HepG2 (cell line): ENCODE measurements around the gene ATG7. TPM values are rescaled to one million over a fixed set of nuclear protein-coding genes. Genes with fewer than 3 reads are reported as not detected.

Experiments used
- ATAC-seq: fragments of 200-7000 bp; cut with Tn5 transposase; 3 replicates; pipeline ENCODE4 v1.9.1; 2020; ENCODE audit warnings: mild to moderate bottlenecking, moderate library complexity
- BruUV-seq: library from RNA; stranded (reverse); fragments of 400-500 nt; replicated peaks from 2 replicates; lab custom pipeline; 2021; lab: Mats Ljungman, UMichigan
- CTCF ChIA-PET: fragments of 300-600 bp; formaldehyde crosslinking; extraction: SDS; loops from one replicate; lab custom pipeline; 2021; ENCODE audit warnings: low total read pairs, inconsistent platforms, low intra/inter-chr PET ratio; lab: Yijun Ruan, JAX
- POLR2A ChIA-PET: fragments of 350-600 bp; sonication (Branson Sonifier 250); formaldehyde crosslinking; loops from one replicate; lab custom pipeline; 2020; ENCODE audit warnings: antibody characterized with exemption, inconsistent platforms; lab: Yijun Ruan, JAX
- DNase-seq: peaks from one replicate; pipeline ENCODE4 v3.0.0-alpha.2; 2015; ENCODE audit warnings: low spot score
- FAIRE-seq: peaks from 3 replicates; lab custom pipeline; 2011; peaks lifted over from hg19 to GRCh38; lab: Jason Lieb, UNC
- H2AFZ ChIP-seq: one replicate; pipeline ENCODE4 v1.6.1; 2011; ENCODE audit warnings: low read length, inconsistent platforms
- H3K27ac ChIP-seq: fragments of 300-600 bp; 3 replicates; pipeline ENCODE4 v1.8.0; 2011; ENCODE audit warnings: mixed run types, mild to moderate bottlenecking, mixed read lengths, low read length, inconsistent platforms; ENCODE audit not compliant: insufficient read depth; ENCODE audit errors: extremely low read length
- H3K27me3 ChIP-seq, 2 experiments: fragments of 200-600 bp in 1 of 2; 2 replicates in 1 of 2; 3 replicates in 1 of 2; pipeline versions ENCODE4 v1.6.0 to v1.8.0; 2011; ENCODE audit warnings: low read length in 2 of 2, mild to moderate bottlenecking in 2 of 2, moderate library complexity in 2 of 2, inconsistent platforms in 1 of 2; ENCODE audit not compliant: insufficient read depth in 2 of 2, control insufficient read depth in 1 of 2
- H3K36me3 ChIP-seq, 2 experiments: fragments of 200-600 bp in 1 of 2; replicated peaks in 1 of 2; 2 replicates in 1 of 2; 3 replicates in 1 of 2; pipeline versions ENCODE4 v1.5.1 to v1.8.0; 2011; ENCODE audit warnings: low read length in 2 of 2, inconsistent platforms in 1 of 2; ENCODE audit not compliant: insufficient read depth in 2 of 2, control insufficient read depth in 1 of 2
- H3K4me1 ChIP-seq: 2 replicates; pipeline ENCODE4 v1.5.1; 2012; ENCODE audit warnings: low read length, inconsistent platforms; ENCODE audit not compliant: insufficient read depth
- H3K4me2 ChIP-seq: 2 replicates; pipeline ENCODE4 v1.6.0; 2011; ENCODE audit warnings: low read depth, low read length, inconsistent platforms
- H3K4me3 ChIP-seq, 3 experiments: fragments of 200-600 bp in 1 of 3; sonication (generic), shearing (Covaris generic) in 1 of 3; replicated peaks in 1 of 3; 2 replicates each; pipeline ENCODE4 v1.5.1; 2011 to 2016; ENCODE audit warnings: low read length in 3 of 3, inconsistent platforms in 2 of 3, low read depth in 2 of 3, mild to moderate bottlenecking in 2 of 3, control low read depth in 1 of 3, mixed read lengths in 1 of 3; ENCODE audit not compliant: insufficient read depth in 1 of 3
- H3K79me2 ChIP-seq: one replicate; pipeline ENCODE4 v1.6.1; 2011; ENCODE audit warnings: low read length, inconsistent platforms; ENCODE audit not compliant: insufficient read depth
- H3K9ac ChIP-seq: 2 replicates; pipeline ENCODE4 v1.6.0; 2011; ENCODE audit warnings: mild to moderate bottlenecking, low read depth, low read length, inconsistent platforms; ENCODE audit not compliant: insufficient read depth
- H3K9me3 ChIP-seq: 2 replicates; pipeline ENCODE4 v1.5.1; 2012; ENCODE audit warnings: mild to moderate bottlenecking, low read length
- H4K20me1 ChIP-seq: 2 replicates; pipeline ENCODE4 v1.6.0; 2011; ENCODE audit warnings: inconsistent platforms, mild to moderate bottlenecking, low read length, moderate library complexity; ENCODE audit not compliant: insufficient read depth
- BATF2 ChIP-seq: sonication (generic); formaldehyde crosslinking; IDR thresholded peaks from 2 replicates; pipeline ENCODE4 v1.8.0; 2022; ENCODE audit warnings: mild to moderate bottlenecking, missing genetic modification reagents, moderate library complexity
- KDM3A ChIP-seq: IDR thresholded peaks from 2 replicates; pipeline ENCODE4 v1.6.1; 2018; ENCODE audit warnings: low read depth, missing compliant biosample characterization
- NCOA5 ChIP-seq: sonication (generic); formaldehyde crosslinking; IDR thresholded peaks from 2 replicates; pipeline ENCODE4 v1.4.0; 2020; ENCODE audit warnings: missing genetic modification reagents
- NR1H2 ChIP-seq: sonication (generic); formaldehyde crosslinking; IDR thresholded peaks from 2 replicates; pipeline ENCODE4 v1.8.1; 2022; ENCODE audit warnings: low read depth, missing genetic modification reagents, borderline replicate concordance
- SMAD3 ChIP-seq: sonication (generic); formaldehyde crosslinking; IDR thresholded peaks from 2 replicates; pipeline ENCODE4 v1.4.0; 2020; ENCODE audit warnings: missing genetic modification reagents
- SMAD9 ChIP-seq: sonication (generic); formaldehyde crosslinking; IDR thresholded peaks from 2 replicates; pipeline ENCODE4 v1.5.1; 2020; ENCODE audit warnings: mild to moderate bottlenecking, missing genetic modification reagents
- STAG1 ChIP-seq: sonication (generic); formaldehyde crosslinking; IDR thresholded peaks from 2 replicates; pipeline ENCODE4 v1.4.0; 2020; ENCODE audit warnings: missing genetic modification reagents
- TFDP1 ChIP-seq: IDR thresholded peaks from 2 replicates; pipeline ENCODE4 v1.6.1; 2016; ENCODE audit warnings: missing compliant biosample characterization, missing genetic modification reagents, borderline replicate concordance
- ZBTB7A ChIP-seq: sonication (generic); formaldehyde crosslinking; IDR thresholded peaks from 2 replicates; pipeline ENCODE4 v1.8.0; 2022; ENCODE audit warnings: mild to moderate bottlenecking, missing genetic modification reagents
- ZFP82 ChIP-seq: sonication (generic); formaldehyde crosslinking; IDR thresholded peaks from 2 replicates; pipeline ENCODE4 v1.5.1; 2020; ENCODE audit warnings: mild to moderate bottlenecking, missing genetic modification reagents, borderline replicate concordance
- ZNF224 ChIP-seq: sonication (generic); formaldehyde crosslinking; IDR thresholded peaks from 2 replicates; pipeline ENCODE4 v1.5.0; 2020; ENCODE audit warnings: mild to moderate bottlenecking, missing genetic modification reagents
- ZNF468 ChIP-seq: sonication (generic); formaldehyde crosslinking; IDR thresholded peaks from 2 replicates; pipeline ENCODE4 v1.8.0; 2022; ENCODE audit warnings: mild to moderate bottlenecking, moderate library complexity, missing genetic modification reagents
- ZNF614 ChIP-seq: IDR thresholded peaks from 2 replicates; pipeline ENCODE4 v1.6.1; 2018; ENCODE audit warnings: missing biosample characterization, missing genetic modification reagents, inconsistent platforms, borderline replicate concordance
- ZNF776 ChIP-seq: sonication (generic); formaldehyde crosslinking; IDR thresholded peaks from 2 replicates; pipeline ENCODE4 v1.4.0; 2020; ENCODE audit warnings: mild to moderate bottlenecking, missing genetic modification reagents
- ZNF777 ChIP-seq: sonication (generic); formaldehyde crosslinking; IDR thresholded peaks from 2 replicates; pipeline ENCODE4 v1.4.0; 2020; ENCODE audit warnings: missing genetic modification reagents
- WGBS: methylation state at CpG from one replicate; pipeline ENCODE4 v1.1.6; 2017; ENCODE audit warnings: low lambda C conversion rate; 5-methylcytosine and 5-hydroxymethylcytosine counted together
- in situ Hi-C: cut with HindIII; loops from 2 replicates; pipeline ENCODE4 v1.10.0; 2017; ENCODE audit warnings: low pct_unique_long_range_greater_than_20kb; ENCODE audit not compliant: extremely low pct_ligation_motif_present
- intact Hi-C: fragments of 100-400 bp; cut with micrococcal nuclease; formaldehyde crosslinking; loops from one replicate; pipeline ENCODE4 v1.10.0; 2022; ENCODE audit not compliant: unreplicated experiment
- polyA plus RNA-seq, 8 experiments: library from polyadenylated mRNA; depleted of rRNA in 3 of 8; stranded (reverse) in 7 of 8; unstranded in 1 of 8; fragments of >200 nt; fragmentation: Illumina TruSeq in 4 of 8; extraction: Trizol in 4 of 8; gene quantifications; 2 replicates each; pipeline versions ENCODE4 v1.2.1 to v1.2.3, GENCODE V29; 2011 to 2016; ENCODE audit warnings: low read depth in 4 of 8, missing spikeins in 1 of 8, mixed read lengths in 1 of 8; ENCODE audit not compliant: insufficient read depth in 1 of 8
- total RNA-seq, 5 experiments: library from RNA; depleted of rRNA; stranded (reverse); fragments of >200 nt; fragmentation: Illumina TruSeq; extraction: Trizol; gene quantifications; 2 replicates each; pipeline ENCODE4 v1.2.3, GENCODE V29; 2016; ENCODE audit warnings: low read depth in 1 of 5
- TF ChIP-seq, protein P1 (sequence below): sonication (generic); formaldehyde crosslinking; IDR thresholded peaks from 2 replicates; pipeline ENCODE4 v1.4.0; 2020; ENCODE audit warnings: missing genetic modification reagents, borderline replicate concordance

ATG7 gene
- total and polyA plus RNA-seq, 2 of the 13 experiments (the other 11 are each of a cell fraction or from before 2014, with no cell fraction given) = 7.8 to 22.1 TPM

GRCh38 chr3:11284011-11284410 is 11.8 kb downstream of the ATG7 start:
- no peaks in the 10 kb centered on the region for H3K79me2 ChIP-seq
- H3K4me2 ChIP-seq = no peak overlapping the region
- H2AFZ ChIP-seq = no peak overlapping the region
- peaks cover 5% of the 10 kb centered on the region; the same call in 1 of the 2 replicates for H3K4me1 ChIP-seq
- intact Hi-C loops (no loop called here), in situ Hi-C loops (no loop called here)
- H3K9ac ChIP-seq = no peak overlapping the region
- H3K27ac ChIP-seq = no peak overlapping the region
- ATAC-seq (no peak), DNase-seq (no peak), FAIRE-seq (no peak)
- no TSS peak for BruUV-seq
- no peak overlapping the region for H3K4me3 ChIP-seq
- 97% methylated on average over 1 of the region's 1 CpG for whole genome bisulfite sequencing
- H3K36me3 ChIP-seq = peaks cover 1 to 20% of the 10 kb centered on the region in 2 experiments; a peak in 2 of 5 replicates
- TF ChIP-seq ZNF614 (CRISPR knock-in tag) (no peak), NR1H2 (no peak), KDM3A (CRISPR knock-in tag) (no peak)
- POLR2A ChIA-PET = interaction anchor here (0.9 kb wide), 1 partner anchor 12 kb away, joined by 3 read pairs; the partner anchor contains the start of gene ATG7
- CTCF ChIA-PET = no interaction called here
- no peaks in the 10 kb centered on the region for H3K9me3 ChIP-seq
- no peaks in the 10 kb centered on the region for H3K27me3 ChIP-seq
- no peaks in the 10 kb centered on the region for H4K20me1 ChIP-seq

- Histone ChIP-seq H3K79me2 (no peaks in the 10 kb centered on the region), H2AFZ (no peak overlapping the region), H3K4me3 (no peak overlapping the region), H3K4me2 (no peak overlapping the region), H3K27me3 (no peaks in the 10 kb centered on the region), H3K9me3 (no peaks in the 10 kb centered on the region), H3K4me1 (peaks cover 8% of the 10 kb centered on the region; the same call in 1 of the 2 replicates), H3K9ac (no peak overlapping the region), H3K27ac (no peak overlapping the region), H3K36me3 (peaks cover 1 to 18% of the 10 kb centered on the region in 2 experiments; a peak in 2 of 5 replicates), H4K20me1 (no peaks in the 10 kb centered on the region)
- DNase-seq = no peak
- ChIA-PET POLR2A (interaction anchor here (1.1 kb wide), 1 partner anchor 13 kb away, joined by 4 read pairs; the partner anchor contains the start of gene ATG7), CTCF (no interaction called here)
- intact Hi-C loops (no loop called here), in situ Hi-C loops (no loop called here)
- WGBS = 100% methylated on average over 2 of the region's 2 CpGs
- no peak for FAIRE-seq
- no TSS peak for BruUV-seq
- ATAC-seq = no peak
- no peak for TF ChIP-seq ZFP82 (CRISPR knock-in tag)
- no peak for TF ChIP-seq ZNF468
- TF ChIP-seq NR1H2 = no peak
- no peak for TF ChIP-seq BATF2 (CRISPR knock-in tag)
- no peak for TF ChIP-seq ZNF777 (CRISPR knock-in tag)
- no peak for TF ChIP-seq ZNF224
- TF ChIP-seq TFDP1 (CRISPR knock-in tag) = no peak
- TF ChIP-seq NCOA5 (CRISPR knock-in tag) = no peak
- TF ChIP-seq, protein P1, sequence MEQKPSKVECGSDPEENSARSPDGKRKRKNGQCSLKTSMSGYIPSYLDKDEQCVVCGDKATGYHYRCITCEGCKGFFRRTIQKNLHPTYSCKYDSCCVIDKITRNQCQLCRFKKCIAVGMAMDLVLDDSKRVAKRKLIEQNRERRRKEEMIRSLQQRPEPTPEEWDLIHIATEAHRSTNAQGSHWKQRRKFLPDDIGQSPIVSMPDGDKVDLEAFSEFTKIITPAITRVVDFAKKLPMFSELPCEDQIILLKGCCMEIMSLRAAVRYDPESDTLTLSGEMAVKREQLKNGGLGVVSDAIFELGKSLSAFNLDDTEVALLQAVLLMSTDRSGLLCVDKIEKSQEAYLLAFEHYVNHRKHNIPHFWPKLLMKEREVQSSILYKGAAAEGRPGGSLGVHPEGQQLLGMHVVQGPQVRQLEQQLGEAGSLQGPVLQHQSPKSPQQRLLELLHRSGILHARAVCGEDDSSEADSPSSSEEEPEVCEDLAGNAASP (CRISPR knock-in tag) = no peak
- TF ChIP-seq STAG1 (CRISPR knock-in tag) = no peak
- no peak for TF ChIP-seq ZNF776 (CRISPR knock-in tag)
- no peak for TF ChIP-seq SMAD9
- TF ChIP-seq ZBTB7A (CRISPR knock-in tag) = no peak
- TF ChIP-seq SMAD3 (CRISPR knock-in tag) = no peak
Observed at GRCh38 chr3:11285471-11285870, 13.3 kb downstream of the ATG7 start.
